HEK293T (cell line): ENCODE measurements around the gene NOXA1.

Experiments used
- SUZ12 ChIP-seq: fragments of 450-650 bp; IDR thresholded peaks from 2 replicates; pipeline ENCODE4 v1.6.1; 2016; ENCODE audit warnings: mild to moderate bottlenecking
- TARDBP ChIP-seq: fragments of 450-650 bp; IDR thresholded peaks from 2 replicates; pipeline ENCODE4 v1.6.1; 2016

DNA sequence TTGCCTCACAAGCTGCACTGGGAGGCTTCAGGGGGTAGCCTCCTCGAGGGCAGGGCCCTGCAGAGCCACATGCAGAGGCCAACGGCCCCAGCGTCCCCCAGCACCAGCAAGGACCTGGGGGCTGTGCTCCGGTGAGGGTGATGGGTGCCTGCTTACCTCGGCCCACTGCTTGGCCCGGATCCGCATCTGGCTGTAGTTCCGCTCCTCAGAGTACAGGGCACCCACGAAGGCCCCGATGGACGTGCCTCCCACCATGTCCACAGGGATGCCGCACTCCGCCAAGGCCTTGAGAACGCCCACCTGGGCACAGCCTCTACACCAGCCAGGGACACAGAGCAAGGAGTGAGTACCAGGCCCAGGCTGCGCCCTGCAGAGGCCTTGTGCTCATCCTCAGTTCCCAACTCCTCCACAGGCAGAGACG lies 44.0 kb downstream of the NOXA1 start:
- TF ChIP-seq TARDBP: no peak
- TF ChIP-seq SUZ12: no peak
